ENCODE data around the gene SEMA4D.

The SEMA4D gene

DNA sequence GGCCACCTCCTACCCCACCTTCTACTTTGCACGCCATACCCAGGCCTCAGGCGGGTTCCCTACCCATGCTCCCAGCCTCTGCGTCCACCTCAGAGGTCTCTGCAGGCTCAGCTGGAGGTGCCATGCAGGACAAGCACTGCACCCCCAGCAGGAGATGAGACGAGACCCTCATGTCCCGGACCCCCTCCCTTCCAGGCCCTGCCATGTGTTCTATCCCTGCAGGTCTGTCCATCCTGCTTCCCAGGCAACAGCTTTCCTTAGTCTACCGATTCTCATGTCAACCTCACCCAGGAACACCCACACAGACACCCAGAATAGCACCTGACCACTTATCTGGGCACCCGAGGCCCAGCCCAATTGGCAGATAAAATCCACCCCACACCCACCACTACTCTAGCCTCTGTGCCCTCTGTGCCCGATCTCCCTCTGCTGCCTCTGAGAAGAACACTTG is 52.1 kb downstream of the SEMA4D start:
- no peak for DNase-seq (ENCODE audit: low spot score)

- no peak for DNase-seq (ENCODE audit: low spot score)
These were observed 52.8 kb downstream of the SEMA4D start for GRCh38 chr9:89444925-89445765.

GRCh38 chr9:89444274-89444673 is 53.6 kb downstream of the SEMA4D start:
- no peak for DNase-seq (ENCODE audit: low spot score)

DNA sequence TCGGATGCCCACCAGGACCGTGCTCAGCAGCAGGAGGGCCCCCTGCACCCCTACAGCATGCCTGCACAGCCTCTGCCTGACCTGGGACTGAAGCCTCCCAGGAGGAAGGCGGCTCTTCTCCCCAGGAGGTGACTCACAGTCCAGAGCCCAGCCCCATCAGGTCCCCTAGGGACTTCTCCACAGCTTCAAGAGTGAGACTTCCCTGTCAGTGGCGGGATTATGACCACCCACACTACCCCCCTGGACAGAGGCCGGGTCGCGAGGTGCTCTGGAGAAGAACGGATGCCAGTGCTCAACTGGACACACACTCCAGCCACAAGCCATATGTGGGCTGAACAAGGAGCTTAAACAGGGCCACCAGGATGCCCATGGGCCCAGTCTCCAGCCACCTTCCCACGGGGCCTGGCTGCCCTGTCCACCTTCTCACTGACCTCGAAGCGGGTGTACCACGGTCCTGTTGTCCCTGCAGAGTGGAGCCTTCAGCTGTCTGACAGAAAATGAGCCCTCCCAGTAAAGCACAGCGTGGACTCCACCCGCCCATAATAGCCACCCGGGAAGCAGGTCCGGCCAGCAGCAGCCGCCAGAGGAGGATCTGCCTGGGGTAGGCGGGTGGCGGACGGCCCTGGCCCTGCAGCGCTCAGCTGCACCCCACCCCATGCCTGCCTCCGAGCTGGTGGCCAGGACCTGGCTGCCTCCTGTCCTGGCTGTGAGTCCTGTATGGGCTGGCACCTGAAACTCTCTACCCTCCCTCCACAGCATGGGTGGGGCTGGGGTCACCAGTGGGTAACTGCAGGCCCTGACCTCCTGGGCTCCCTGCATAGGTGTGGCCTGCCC is 54.7 kb downstream of the SEMA4D start:
- no peak for DNase-seq (ENCODE audit: low spot score)

- DNase-seq (ENCODE audit: low spot score): peak; percentile 69
These were observed 55.4 kb downstream of the SEMA4D start for GRCh38 chr9:89442501-89442978.

DNA sequence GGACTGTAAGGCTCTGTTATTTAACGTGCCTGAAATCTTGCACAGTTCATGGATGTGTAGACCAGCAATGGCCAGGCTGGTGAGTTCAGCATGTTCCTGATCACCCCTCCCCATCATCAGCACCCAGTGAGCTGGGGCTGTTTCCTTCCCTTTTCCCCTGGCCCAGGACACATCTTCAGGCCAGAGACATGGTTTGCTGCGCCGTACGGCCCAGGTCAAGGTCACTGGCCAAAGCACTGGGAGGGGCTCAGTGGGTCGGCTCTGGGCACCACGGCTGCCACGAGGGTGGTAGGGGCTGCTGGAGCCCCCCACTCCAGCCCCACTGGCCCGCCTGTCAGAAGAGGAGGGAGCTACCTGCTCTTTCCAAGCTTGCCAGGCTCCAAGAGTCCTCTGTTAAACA is 55.9 kb downstream of the SEMA4D start:
- DNase-seq (ENCODE audit: low spot score): no peak

DNA sequence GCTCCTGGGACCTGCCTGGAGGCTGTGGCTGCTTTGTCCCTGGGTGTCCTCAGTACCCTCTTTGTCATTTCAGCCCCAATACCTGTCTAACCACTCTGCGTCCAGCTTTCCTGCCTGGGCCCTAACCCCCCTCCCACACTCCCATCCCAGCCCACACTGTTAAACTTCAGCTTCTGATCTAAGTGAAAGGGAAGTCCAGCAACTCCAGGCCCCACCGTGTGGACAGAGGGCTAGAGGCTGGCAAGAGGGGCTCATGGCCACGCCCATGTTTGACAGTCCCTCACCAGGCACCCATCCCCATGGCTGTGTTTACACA is 56.3 kb downstream of the SEMA4D start:
- DNase-seq (ENCODE audit: low spot score): no peak

DNA sequence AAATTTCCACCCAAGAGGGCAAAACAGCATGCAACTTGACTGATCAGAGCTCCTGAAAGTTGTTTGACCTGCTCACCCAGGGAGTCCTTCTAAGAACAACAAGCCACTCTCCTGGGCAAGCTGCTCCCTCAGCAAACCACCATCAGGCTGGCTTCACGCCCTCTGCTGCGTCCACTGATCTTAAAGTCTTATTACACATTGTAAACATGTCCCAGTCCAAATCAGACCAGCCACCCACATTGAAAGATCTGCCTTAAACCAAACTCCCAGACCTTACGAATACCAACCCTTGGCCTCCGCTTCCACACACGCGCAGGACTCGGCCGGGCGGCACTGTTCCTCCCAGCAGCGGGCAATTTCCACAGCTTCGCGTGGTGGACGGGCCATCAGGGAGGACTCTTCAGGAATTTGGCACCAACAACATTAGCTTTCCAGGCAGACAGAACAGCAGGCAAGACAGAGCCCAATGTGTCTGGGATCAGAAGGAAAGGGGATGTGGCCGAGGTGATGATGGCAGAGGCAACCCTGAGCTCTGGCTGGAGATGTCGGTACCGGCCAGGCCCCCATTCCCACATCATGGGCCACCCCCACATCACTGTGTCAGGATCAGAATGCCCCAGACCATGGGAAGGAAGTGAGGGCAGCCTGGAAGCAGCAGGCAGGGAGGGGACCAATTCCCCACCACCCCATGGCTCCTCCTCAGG is 56.8 kb downstream of the SEMA4D start:
- no peak for DNase-seq (ENCODE audit: low spot score)

DNA sequence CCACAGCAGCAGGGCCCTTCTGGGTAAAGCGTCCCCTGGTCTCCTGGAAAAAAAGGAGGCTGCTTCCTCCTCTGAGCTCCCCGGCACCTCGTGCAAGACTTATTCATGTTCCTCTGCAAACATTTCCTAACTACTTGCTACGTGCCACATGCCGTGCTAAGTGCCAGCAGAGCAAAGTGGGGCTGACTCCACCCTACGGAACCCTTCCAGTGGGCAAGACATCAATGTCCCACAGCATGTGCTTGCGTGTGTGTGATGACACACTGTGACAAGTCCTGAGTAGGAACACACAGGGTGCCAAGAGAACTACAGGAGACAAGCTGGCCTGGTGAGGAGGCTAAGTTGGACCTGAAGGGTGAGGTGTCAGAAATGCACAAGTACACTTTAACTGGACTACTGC is 57.4 kb downstream of the SEMA4D start:
- DNase-seq (ENCODE audit: low spot score): no peak

- DNase-seq (ENCODE audit: low spot score): no peak
These were observed 57.9 kb downstream of the SEMA4D start for GRCh38 chr9:89440046-89440445.

- no peak for DNase-seq (ENCODE audit: low spot score)
These were observed 58.3 kb downstream of the SEMA4D start for GRCh38 chr9:89439571-89439970.

DNA sequence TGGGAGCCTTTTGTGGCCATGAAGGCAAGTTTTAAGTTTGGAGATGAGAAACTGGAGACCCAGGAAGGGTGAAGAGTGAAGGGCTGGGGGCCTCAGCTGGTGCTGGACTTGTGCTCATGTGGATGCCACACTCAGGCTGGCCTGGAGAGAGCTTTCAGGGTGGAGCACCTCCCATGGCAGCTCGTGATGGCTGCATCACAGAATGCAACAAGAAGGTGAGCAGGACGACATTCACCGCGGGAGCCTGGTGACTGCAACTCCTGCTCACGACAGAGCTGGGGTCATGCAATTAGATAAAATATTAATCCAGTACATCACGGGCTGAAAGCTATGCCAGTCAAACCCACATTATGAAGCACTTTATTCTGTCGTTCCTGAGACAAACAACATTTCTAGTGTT is 59.7 kb downstream of the SEMA4D start:
- DNase-seq (ENCODE audit: low spot score): no peak

DNA sequence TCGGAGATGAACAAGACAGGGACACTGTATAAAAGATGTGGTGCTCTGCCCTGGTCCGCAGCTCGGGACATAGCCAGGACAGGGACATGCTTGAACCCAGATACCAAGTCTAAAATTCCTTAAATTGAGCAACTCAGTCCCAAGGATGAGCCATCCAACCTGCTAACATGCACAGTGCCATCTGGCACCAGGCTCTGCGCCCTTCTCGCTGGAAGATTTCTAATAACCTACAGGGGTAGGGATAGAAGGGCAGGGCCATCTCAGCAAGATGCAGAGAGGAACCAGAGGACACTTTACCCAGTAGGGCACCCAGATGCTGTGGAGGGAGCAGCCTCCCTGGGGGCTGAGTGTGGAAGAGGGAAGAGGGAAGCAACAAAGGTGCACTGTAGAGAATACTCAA is 60.1 kb downstream of the SEMA4D start:
- DNase-seq (ENCODE audit: low spot score): no peak

DNA sequence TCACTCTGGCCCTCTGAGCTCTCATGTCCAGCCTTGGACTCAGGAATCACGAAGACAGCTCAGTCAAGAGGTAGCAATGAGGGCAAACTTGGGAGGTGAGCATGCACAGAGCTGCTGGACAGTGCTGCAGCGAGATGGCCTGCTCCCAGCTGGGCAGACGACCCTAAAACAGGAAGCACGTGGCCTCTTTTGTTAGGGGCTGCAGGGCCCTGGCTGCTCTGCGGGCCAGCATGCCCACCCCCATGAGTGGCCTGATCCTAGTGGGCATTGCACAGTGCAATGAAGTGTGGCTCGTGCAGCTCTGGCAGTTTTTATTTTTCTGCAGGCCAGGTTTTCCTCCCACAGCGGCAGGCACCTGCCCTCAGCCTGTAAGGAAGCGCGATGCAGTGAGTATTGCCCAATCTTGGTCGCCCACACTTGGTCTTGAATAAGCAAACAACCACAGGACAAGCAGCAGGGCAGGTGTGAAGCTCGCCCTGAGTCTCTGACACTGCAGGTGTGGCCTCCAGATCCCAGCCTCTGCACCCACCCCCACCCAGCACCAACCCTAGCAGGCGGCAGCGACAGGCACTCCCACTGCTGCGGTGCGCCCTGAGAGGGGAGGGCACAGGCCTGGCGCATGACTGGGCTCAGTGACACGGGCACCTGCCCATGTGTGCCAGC is 60.8 kb downstream of the SEMA4D start:
- peak; percentile 83 for DNase-seq (ENCODE audit: low spot score)

- no peak for DNase-seq (ENCODE audit: low spot score)
These were observed 61.6 kb downstream of the SEMA4D start for GRCh38 chr9:89436326-89436725.

GRCh38 chr9:89435071-89435823 is 62.7 kb downstream of the SEMA4D start:
- DNase-seq (ENCODE audit: low spot score): no peak

GRCh38 chr9:89434636-89435035 is 63.3 kb downstream of the SEMA4D start:
- no peak for DNase-seq (ENCODE audit: low spot score)

DNA sequence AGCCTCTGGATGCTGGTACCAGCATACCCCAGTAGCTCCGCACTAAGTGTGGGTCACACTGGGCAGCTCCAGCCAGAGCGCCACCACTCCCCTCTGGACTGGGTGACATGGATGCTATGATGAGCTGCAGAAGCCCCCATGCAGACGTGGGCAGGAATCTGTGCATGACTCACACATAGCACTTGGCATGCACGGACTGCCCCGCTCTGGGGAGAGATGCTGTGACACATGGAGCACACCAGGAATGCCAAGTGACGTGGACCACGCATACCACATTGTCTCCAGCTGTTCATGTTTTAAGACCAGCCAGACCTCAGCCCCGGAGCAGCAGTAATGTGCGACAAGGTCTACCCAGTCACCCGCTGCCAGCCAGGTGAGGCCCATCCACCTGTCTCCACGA is 64.1 kb downstream of the SEMA4D start:
- no peak for DNase-seq (ENCODE audit: low spot score)

GRCh38 chr9:89432986-89433530 is 64.9 kb downstream of the SEMA4D start:
- no peak for DNase-seq (ENCODE audit: low spot score)

DNA sequence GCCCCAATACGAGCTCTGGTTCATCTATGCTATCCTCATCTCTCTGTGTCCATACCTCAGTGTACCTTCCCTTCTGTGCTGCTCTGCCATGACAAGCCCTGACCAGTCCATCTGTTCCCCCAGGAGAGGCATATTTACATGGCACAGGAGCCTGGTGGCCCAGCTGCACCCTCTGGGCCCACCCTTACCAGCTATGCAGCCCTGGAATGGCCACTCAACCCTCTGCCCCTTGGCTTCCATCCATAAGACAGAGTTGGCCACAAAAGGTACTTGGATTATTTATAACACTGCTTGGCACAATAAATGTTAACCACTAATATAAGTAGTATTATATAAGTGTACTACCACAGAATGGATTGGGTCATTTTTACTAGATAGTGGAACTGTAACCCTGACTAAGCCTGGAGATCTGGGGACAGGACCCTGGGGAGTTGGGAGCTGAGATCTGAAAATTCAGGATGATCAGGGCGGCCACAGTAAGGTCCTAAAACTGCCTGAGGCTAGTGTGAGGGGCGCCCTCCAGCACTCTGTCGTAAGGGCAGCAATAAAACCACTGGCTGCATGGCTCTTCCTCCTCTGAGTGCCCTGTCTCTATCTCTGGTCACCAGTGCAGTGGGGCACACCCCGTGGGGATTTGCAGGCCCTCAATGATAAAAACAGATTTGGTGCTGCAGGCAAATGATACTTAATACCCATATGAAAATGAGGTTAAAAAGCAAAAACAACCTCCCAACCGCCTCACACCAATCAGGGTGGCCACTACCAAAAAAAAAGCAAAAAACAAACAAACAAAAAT is 65.8 kb downstream of the SEMA4D start:
- no peak for DNase-seq (ENCODE audit: low spot score)
